GM21515 (cell line): ENCODE measurements around the gene ATXN7.

Experiments used
- ATAC-seq: cut with Tn5 transposase; IDR thresholded peaks from one replicate; pipeline ENCODE4 v1.9.1; 2021; ENCODE audit not compliant: unreplicated experiment

ATXN7 gene

DNA sequence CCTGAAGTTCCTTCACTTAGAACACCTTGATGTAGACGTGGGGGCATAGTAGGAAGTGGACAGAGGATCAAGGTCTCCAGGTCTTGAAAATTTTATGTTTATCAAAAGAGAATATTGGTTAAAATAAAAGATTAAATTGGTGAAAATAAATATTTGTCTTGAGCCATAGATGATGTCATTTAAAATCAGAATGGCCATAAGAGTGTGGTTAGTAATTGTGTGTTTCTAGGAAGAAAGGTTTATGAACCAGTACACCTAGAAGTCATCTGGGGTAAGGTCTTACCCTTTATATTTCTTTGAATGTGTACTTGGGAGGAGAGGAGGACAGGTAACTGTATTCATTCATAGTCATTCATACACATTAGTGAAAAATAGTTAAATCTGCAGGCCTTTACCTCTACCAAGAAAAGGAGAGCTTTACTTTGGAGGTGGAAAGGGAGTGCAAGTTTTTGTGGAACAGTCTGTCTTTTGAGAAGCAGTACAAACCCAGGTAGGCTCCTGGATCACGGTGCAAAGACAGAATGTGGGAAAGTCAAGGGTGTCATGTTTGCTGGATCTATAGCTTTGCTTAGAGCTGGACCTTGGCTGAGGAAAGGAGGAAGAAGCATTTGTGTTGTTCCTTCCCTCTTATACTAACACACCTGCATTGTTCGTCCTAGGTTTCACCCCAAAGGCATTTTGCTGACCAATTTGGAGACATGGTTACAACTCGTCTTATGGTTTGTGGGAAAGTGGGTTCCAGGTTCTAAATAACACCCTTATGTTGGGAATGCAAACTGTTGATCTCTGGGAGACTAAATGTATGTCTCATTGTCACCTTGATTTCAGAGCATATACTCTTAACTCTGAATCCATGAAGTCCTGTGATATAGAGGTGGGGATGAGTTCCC lies 42.3 kb downstream of the ATXN7 start:
- ATAC-seq = no peak

DNA sequence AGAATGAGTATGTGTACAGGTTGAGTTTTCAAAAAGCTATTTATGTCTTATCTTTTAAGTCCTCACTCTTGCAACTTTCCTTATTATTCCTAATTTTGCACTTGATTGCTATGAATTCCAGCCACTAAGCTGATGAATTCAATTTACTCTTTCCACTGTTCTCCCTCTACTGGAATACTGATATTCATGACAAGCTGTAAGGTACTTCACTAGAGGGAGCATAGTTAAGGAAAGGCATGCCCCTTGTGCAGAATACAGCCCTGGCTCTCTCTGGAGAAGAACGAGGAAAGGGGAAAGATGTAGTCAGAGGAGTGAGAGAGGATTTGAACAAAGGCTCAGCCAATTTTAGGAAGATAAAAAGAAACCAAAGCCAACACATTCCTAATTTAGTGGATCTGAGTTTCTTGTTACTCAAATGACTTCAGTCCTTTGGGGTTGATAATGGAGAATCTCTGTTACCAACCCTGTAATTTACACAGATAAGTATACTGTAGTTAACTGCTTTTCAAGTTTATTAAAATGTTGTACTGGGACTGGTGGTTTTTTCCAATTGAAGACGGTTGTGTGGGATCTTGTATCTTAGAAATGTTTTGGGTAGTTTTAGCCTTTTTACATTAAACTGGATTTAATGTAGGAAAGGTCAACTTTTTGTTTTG lies 44.5 kb downstream of the ATXN7 start:
- no peak for ATAC-seq

DNA sequence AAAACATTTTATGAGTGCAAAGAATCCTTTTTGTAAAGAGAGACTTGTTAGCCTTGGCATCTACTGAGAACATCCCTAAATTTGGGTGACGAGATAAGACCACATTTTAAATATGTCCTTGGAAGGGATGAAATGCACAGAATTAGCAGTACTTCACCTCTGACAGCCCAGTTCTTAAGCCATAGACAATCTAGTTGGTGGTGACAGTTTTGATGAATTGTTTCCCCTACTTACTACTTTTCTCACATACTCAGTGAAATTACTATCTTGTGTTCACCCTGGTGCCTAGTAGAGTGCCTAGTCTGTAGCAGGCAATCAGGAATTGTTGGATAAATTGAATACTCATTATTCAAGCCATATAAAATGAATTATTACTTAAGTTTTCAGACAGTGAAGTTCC lies 45.1 kb downstream of the ATXN7 start:
- ATAC-seq = no peak

DNA sequence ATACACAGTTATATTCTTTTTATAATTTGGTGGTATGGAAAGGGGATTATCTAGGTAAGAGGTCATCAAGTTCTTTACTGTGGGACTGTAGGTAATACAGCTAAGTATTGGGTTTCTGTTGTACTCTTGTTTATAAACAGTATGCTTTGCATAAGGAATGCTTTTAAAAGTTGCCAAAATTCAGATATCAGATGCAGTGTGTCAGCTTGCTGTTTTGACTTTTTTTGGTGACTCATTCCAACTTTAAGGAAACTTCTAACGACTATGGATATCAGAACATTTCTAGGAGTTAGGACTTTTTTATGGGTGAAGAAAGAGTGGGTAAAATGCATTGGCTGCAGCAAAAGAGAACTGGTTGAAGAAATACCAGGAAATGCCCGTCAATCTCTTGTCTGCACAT lies 45.8 kb downstream of the ATXN7 start:
- ATAC-seq = no peak

DNA sequence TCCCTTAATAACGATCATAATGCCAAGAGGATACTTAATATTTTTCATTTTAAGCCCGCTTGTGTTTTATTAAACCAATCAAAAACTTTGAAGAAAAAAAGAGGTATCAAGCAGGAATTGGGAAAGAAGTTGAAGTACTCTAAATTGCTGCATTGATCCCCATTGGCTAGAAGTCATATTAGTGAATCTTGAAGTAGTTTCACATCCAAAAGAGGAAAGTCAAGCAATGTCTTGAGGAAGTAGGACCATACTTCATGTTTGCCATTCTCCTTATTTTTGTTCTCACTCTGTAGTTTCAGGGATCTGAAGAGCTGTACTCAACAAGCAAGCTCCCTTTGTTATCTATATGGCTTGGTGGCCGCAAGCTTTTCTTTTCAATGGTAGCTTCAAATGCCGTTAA lies 46.3 kb downstream of the ATXN7 start:
- no peak for ATAC-seq

DNA sequence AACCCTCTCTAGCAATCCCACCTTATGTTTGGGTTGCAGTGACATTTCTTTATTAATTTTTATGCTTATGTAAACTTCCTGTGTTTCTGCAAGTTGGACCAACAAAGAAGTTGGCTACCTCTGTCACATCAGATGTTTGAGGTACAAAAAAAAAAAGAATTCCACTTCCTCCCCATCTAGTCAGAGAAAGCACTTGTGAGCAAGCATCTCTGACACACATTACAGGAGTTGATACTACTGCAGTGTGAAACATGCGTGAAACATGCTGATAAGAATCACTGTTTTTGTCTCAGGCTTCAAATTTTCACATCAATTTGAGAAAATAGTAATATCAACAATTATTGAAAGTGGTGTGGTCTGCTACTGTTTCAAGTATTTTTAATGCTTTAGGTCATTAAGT lies 47.2 kb downstream of the ATXN7 start:
- ATAC-seq = no peak

DNA sequence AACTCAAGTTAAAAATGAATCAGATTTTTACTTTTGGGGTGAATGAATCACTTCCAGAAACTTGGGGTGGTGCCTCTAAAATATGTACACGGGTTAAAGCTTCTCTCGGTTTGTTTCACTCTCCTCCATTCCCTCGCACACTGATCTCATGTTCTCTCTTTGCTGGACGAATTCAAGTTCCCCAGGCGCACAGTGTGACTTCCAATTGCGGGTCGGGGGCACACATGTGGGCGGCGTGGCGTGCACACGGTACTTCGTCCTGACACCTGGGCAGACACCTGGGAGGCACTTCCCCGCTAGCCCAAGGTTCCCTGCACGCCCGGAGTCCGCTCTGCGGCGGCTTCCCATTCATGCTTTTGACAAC lies 47.8 kb downstream of the ATXN7 start:
- peak; percentile 24 for ATAC-seq

DNA sequence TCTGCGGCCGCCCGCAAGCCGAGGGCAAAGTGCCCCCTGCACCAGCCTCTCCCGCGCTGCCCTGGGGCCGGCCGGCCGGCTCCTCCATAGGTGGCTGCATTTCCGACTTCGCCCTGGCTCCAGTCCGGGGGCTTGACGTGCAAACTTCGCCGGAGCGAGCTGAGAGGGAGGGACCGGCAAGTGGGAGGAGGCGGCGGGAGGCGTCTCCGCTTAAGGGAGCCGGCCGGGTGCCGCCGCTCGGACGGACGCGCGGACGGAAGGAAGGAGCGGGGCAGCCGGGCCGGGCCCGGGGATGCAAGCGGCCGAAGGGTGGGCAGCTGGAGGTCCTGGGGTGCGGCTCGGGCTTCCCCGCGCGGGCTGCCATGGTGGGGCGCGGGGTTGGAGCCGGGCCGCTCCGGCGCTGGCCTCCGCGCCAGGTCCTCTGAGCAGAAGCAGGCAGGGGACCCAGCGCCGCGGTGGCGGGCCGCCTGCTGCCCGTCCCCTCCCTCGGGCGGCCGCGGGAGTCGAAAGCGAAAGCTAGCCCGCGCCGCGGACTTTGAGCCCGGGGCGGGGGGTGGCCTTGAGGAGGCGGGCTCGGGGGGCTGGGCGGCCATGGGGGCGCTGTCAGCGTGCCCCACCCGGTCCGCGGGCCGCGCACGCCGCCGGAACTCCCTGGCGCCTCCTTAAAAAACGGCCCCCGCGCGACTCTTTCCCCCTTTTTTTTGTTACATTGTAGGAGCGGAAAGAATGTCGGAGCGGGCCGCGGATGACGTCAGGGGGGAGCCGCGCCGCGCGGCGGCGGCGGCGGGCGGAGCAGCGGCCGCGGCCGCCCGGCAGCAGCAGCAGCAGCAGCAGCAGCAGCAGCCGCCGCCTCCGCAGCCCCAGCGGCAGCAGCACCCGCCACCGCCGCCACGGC lies 48.5 kb downstream of the ATXN7 start, which contains the start of gene SCAANT1:
SCAANT1 (minus strand) TSS at position 511 of the 895 bp plus-strand sequence.
- peak; percentile 76 for ATAC-seq

DNA sequence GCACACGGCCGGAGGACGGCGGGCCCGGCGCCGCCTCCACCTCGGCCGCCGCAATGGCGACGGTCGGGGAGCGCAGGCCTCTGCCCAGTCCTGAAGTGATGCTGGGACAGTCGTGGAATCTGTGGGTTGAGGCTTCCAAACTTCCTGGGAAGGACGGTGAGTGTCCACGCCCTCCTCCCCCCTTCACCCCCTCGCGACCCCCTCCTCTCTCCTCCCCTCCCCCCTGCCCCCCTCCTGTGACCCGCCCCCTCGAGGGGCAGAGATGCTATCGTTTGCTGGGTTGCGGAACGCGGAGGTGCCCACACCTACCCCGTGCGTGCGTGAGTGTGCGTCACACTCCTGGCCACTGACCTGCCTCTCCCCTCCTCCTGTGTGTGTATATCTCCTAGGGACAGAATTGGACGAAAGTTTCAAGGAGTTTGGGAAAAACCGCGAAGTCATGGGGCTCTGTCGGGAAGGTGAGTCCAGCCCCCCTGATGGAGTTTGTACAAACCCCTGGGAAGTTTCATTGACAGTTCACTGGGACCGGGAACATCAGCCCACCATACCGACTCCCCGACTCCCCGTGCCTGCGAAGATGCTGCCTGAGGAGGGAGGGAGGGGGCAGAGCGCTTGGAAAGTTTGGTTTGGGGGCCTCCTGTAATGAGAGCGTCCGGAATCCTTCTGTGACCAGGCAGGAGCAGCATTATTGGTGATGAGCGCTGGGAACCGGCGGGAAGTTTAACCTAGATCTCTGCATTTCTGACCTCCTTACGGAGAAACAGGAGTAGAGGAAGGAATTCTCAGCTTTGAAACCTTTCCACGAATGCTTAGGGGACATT lies 49.3 kb downstream of the ATXN7 start:
- ATAC-seq = peak; percentile 16

DNA sequence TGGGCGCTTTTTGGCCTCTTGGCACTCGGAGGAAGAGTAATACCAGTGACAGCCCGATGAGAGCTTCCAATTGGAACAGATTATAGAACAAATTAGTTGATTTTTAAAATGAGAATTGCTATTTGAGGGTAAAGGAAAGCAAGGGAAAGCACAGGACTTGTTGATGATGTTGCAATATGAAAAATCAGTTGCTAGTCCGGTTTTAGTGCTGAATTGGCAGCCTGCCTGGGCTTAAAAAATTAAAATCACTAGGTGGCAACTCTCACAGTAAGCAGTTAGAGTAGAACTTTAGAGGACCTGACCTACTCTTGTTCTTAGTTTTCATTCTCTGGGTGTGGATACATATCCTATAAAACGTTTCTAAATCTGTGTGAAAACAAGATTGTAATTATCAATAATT lies 50.6 kb downstream of the ATXN7 start:
- no peak for ATAC-seq

DNA sequence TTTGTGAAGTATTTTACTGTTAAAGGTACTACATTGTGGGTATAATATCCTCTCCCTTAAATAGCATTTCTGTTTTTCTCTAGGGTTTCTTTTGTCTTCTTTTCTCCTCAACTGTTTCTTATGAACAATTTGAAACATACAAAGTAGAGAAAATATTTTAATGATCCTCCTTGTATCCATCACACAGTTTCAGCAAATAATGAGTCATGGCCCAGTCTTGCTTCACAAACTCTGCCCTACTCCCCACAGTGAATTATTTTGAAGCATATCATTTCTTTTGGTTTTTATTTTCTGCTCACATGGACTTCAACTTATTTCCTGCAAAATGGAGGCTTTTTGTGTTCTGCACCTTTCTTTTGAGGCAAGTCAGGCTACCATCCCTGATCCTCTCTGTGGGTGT lies 54.7 kb downstream of the ATXN7 start:
- ATAC-seq = no peak

DNA sequence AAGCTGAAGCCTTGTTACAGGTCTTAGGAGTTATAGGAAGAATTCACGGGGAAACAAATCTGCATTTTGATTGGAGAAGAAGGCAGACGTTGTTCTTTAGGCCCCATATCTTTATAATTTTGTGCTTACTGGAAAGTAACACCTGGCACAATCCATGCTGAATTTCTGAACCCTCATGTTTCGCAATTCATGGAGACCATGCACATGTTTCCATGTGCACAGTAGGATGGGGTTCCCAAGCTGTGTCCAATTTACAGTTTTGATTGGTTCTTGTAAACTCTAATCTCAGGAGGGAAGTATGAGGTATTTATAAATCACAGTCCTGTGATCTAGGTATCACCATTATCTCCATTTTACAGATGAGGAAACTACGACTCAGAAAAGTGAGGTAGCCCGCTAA lies 56.3 kb downstream of the ATXN7 start:
- ATAC-seq = no peak

DNA sequence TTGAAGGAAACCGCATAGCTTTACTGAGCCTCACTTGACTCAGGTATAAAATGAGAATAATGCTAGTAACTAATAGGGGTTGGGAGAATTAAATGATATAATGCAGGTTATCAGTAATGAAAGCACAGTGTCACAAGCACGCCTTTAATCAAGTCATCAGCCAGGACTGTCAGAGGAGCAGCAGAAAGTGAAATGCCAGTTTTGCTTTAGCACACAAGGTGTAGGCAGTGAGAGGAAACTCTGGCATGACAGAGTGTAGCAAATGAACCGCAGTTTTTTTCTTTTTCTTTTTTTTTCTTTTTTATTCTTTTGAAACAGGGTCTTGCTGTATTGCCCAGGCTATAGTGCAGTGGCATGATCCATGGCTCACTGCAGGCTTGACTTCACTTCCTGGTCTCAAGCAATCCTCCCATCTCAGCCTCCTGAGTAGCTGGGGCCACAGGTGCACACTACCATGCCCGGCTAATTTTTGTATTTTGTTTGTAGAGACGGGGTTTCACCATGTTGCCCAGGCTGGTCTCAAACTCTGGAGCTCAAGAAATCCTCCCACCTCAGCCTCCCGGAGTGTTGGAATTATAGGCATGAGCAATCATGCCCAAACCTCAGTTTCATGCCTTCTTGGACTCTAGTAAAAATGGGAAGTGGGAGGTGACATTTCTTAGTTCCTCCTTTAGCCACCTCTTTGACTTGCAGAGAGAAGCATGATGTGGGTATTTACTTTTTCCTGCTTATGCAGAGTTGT lies 58.2 kb downstream of the ATXN7 start:
- ATAC-seq = peak; percentile 84

DNA sequence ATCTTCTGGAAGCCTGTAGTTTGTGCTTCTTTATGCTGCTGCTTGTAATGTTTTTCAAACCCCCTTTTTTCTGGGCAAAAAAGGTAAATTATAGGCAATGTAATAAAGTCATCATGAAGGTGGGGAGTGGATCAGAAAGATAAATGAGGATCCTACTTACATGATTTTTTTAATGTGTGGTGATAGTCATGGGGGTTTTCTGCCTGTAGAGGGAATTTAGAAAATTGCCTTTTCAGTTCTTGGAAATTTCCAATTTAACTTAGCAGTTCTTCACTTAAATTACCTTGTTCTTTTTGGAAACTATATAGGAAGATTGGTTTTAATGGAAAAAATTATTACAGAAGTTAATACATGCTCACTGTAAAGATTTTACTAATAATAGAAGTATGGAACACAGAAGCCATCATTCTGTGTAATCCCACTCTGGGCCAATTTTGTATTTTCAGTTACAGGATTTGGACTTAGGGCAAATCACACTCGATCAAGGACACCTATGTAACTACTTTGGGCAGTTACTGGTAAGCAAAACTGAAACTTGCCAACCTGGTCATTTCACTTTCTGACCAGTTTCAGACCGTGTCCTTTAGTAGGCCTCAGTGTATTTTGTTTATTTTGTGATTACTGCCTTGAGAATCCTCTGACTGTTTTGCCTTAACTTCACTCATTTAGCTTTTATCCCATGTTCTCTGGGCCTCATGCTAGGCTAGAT lies 59.0 kb downstream of the ATXN7 start:
- ATAC-seq = no peak

DNA sequence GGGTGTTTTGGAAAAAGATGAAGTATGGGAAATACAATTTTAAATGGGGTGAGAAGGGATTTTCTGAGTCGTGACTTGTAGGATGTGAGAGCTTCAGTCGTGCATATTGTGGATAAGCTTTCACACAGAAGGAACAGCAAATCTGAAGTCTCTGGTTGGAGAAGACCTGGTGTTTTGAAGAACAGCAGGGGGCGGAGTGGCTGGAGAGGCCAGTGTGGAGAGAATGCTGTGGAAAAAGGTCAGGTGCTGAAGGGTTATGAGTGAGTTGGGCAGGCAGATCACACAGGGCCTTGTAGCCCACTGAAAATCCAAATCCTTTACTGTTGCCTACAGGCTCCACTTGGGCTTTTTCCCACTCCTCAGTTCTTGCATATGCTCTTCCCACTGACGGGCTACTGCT lies 62.6 kb downstream of the ATXN7 start:
- ATAC-seq = no peak

DNA sequence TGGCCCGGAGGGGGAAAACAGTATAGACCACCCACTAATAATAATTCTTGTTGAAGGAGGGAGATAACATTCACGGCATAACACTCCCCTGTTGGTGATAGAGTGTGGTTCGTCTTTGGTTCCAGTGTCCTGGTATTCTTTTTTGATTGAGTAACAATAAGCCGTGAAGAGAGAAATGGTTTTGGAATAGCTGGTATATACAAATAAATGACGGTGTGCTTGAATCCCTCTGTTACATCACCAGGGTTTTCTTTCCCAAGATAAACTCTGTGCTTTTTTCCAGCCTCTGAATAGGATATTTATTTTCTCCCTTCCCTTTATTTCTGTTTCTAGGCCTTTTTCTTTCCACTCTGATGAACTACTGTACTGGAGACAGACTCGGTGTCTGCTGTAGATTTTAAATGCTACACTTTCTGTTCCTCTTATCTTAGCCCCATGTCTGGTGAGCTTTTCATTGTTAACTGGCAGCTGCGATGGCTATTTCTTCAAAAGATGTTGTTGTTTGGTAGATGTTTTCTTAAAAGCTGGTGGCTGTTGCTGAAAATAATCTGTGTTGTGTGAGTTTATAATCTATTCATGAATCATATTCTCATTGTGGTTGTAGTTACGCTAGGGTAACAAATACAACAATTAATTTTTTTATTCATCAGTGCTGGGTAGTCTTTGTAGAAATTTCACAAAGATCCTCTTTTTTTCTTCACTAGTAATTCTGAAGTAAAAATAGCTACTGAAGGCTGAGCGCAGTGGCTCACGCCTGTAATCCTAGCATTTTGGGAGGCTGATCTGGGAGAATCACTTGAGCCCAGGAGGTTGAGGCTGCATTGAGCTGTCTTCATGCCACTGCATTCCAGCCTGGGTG lies 64.0 kb downstream of the ATXN7 start:
- ATAC-seq = peak; percentile 90

DNA sequence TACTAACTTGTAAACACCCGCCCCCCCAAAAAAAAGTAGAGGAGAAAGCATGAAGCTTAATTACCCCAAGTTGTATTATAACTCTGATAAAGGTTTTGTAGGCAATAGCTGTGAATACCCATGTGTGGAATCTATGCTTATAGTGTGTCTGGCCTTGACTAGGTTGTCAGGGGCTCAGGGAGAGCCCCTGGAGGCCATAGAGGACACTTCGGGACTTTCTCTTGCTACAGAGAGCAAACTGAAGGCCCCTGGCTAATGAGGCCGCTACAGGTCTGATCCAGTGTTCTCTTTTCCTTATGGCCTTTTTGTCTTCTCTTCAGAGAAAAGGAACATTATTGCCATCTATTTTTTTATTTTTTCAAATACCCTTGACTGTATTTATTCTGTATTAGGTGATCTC lies 67.6 kb downstream of the ATXN7 start:
- no peak for ATAC-seq

DNA sequence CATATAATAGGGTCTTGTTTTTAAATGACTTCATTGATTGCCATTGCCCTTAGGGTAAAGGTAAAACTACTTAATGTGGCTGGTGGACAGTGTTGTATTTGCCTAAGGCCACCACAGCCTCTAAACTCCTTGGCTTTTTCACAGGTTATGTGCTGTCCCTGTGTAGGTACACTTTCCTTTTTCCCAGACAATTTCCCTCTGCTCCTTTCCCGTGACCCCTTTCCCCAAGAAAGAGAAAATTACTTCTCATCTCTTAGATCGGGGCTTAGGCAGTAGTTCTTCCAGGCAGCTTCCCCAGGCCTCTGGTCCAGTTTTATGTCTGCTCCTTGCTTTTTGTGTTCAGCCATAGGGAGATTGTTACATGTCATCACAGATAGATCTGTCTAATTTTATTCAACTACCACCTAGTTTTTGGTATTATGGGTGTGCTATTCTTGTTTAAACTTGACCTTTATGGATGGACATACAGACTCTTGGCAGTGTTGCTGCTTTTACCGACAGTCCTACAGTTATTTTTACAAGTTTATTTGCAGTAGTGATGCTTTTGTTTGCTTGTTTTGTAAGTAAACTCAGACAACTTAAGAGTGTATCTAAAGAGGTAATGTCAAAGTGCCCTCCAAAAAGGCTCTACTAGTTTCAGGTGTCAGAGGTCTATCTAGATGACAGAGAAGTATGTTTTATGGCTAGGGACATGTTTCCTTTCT lies 69.0 kb downstream of the ATXN7 start:
- no peak for ATAC-seq
